SK-N-MC (cell line): ENCODE measurements around the gene OR11A1.
"Not testable (repeated sequence)": the region's sequence is repeated elsewhere in the genome, so short reads cannot be mapped to it uniquely, and the experiment has no call there.

Experiments
- DNase-seq: peaks from one replicate; pipeline ENCODE4 v3.0.0-alpha.2; 2011; ENCODE audit warnings: low read depth, low spot score
- H3K27ac ChIP-seq: fragments of 200-600 bp; sonication (generic); 2 replicates; pipeline ENCODE4 v1.5.1; 2016; ENCODE audit warnings: mixed run types
- H3K36me3 ChIP-seq: fragments of 200-600 bp; sonication (generic); 2 replicates; pipeline ENCODE4 v1.6.1; 2017; ENCODE audit warnings: antibody characterized with exemption, low read length, mixed read lengths; ENCODE audit not compliant: insufficient read depth
- H3K4me3 ChIP-seq: fragments of 200-600 bp; sonication (generic); 2 replicates; pipeline ENCODE4 v1.5.1; 2016
- H3K9ac ChIP-seq: fragments of 200-600 bp; sonication (generic); 2 replicates; pipeline ENCODE4 v1.8.0; 2017; ENCODE audit warnings: mixed run types, mixed read lengths; ENCODE audit not compliant: insufficient read length
- H3K9me3 ChIP-seq: fragments of 200-600 bp; sonication (generic); 2 replicates; pipeline ENCODE4 v1.6.1; 2017; ENCODE audit warnings: low read depth, mild to moderate bottlenecking, antibody characterized with exemption, low read length, moderate library complexity, mixed read lengths
- EZH2 ChIP-seq: fragments of 200-600 bp; sonication (generic); IDR thresholded peaks from one replicate; pipeline ENCODE4 v1.6.1; 2017; ENCODE audit warnings: antibody characterized with exemption
- FOXP2 ChIP-seq: optimal IDR thresholded peaks from 2 replicates; pipeline ENCODE3; 2011; ENCODE audit warnings: mild to moderate bottlenecking, moderate library complexity; ENCODE audit not compliant: insufficient read depth; ENCODE audit errors: extremely low read length, control extremely low read depth
- POLR2AphosphoS5 ChIP-seq: IDR thresholded peaks from 2 replicates; pipeline ENCODE4 v1.6.1; 2012; ENCODE audit warnings: mild to moderate bottlenecking, low read depth, low read length, borderline replicate concordance

OR11A1 gene

DNA sequence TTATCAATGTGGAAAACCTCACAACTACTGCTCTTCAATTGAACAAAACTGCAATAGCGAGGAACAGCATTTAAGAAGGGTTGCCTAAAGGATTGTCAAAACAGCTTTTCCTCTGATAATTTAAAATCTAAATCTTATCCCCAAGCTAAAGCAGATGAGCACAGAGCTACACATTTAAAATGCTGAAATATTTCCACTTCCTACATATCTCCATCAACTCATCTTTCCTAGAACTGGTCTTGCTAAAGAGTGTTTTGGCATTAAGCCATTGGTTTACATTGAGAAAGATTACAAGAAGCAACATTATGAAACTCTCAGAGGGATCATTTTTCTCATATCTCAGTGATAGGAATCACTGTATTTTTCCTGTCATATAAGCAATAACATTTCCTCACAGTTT is 14.2 kb downstream of the OR11A1 start:
- H3K9me3 ChIP-seq = no peaks in the 10 kb centered on the region
- H3K4me3 ChIP-seq = no peak overlapping the region
- H3K9ac ChIP-seq = no peak overlapping the region
- TF ChIP-seq EZH2 (no peak), FOXP2 (no peak), POLR2AphosphoS5 (no peak)
- H3K36me3 ChIP-seq = no peaks in the 10 kb centered on the region
- no peak overlapping the region for H3K27ac ChIP-seq
- no peak for DNase-seq

DNA sequence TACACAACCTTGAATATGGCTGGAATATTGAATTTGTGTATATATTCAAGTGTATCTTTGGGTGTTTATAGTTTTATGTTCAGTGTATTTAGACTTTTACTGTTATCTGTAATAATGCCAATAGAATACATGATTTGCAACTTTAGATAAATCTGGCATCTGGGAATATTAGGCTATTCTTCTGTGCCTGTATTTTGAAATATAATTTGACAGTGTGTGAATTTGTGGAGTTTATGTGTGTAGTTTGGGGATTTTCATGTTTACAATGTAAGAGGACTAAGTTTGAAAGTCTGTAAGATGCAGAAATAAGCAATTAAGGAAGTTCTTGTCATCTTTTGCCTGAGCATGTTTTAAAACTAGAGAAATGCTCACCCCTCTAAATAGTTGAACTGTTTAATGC is 17.9 kb downstream of the OR11A1 start, which contains the start of gene OR10C1:
Gene OR10C1 (plus strand): TSS at position 301 of the 400 bp plus-strand sequence. CDS start 710 bp downstream, outside the sequence.
- no peak within 1 kb of the TSS for H3K9ac ChIP-seq
- no peaks in the 10 kb centered on the region for H3K36me3 ChIP-seq
- H3K9me3 ChIP-seq = no peaks in the 10 kb centered on the region
- no peak for TF ChIP-seq POLR2AphosphoS5
- TF ChIP-seq EZH2 = no peak
- TF ChIP-seq FOXP2 = no peak
- no peak for DNase-seq
- H3K4me3 ChIP-seq = no peak within 1 kb of the TSS
- H3K27ac ChIP-seq = no peak within 1 kb of the TSS

DNA sequence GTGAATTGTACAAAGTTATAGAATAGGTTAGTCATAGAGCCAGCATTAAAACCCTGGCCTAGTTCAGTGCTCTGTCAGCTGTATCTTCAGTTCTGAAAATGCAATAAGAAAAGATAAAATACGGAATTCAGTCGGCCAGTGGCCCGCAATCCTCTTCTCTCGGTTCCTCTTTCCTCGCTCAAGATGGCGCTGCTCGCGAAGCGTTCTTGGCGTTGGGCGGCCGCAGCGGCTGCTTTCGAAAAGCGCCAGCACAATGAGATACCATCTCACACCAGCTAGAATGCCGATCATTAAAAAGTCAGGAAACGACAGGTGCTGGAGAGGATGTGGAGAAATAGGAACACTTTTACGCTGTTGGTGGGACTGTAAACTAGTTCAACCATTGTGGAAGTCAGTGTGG is 20.1 kb downstream of the OR11A1 start:
- not testable (repeated sequence) for H3K4me3 ChIP-seq, DNase-seq, H3K36me3 ChIP-seq, H3K9ac ChIP-seq, H3K9me3 ChIP-seq, H3K27ac ChIP-seq

DNA sequence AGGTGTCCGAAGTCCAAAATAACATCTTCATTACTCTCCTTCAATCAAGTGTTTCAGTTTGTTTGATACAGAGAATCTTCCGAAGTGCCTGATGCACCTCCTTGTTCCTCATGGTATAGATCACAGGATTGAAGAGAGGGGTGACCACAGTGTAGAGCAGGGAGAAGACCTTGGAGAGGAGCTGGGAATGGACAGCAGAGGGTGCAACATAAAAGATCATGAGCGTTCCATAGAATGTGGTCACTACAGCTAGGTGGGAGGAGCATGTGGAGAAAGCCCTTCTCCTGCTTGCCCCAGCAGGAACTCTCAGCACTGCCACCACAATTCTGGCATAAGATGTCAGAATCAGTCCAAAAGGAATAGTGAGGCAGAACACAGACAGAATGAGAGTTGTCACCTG is 30.2 kb downstream of the OR11A1 start:
- TF ChIP-seq EZH2 (no peak), POLR2AphosphoS5 (no peak), FOXP2 (no peak)
- Histone ChIP-seq H3K4me3 (no peak overlapping the region), H3K27ac (no peak overlapping the region), H3K36me3 (no peaks in the 10 kb centered on the region), H3K9ac (no peak overlapping the region), H3K9me3 (no peaks in the 10 kb centered on the region)
- DNase-seq = no peak

DNA sequence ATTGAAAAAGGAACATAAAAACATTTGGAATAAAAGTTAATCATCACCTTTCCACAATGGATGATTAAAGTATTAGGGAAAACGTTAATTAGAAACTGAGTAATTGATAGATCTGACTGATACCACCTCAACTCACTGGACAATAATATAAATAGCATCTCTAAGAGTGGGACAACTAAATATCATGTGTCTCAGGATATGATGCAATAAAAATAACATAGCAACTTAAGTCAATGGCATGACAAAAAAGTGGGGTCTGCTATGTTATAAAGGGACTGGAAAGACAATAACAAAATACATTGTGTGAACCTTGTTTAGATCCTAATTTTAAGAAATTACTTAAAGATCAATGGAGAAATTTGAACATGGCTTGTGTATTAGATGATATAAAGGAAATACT is 31.8 kb downstream of the OR11A1 start:
- no peak for TF ChIP-seq FOXP2
- no peak for TF ChIP-seq POLR2AphosphoS5
- TF ChIP-seq EZH2 = no peak
- no peak for DNase-seq
- H3K27ac ChIP-seq = no peak overlapping the region
- H3K9me3 ChIP-seq = no peaks in the 10 kb centered on the region
- no peak overlapping the region for H3K9ac ChIP-seq
- no peaks in the 10 kb centered on the region for H3K36me3 ChIP-seq
- H3K4me3 ChIP-seq = no peak overlapping the region

DNA sequence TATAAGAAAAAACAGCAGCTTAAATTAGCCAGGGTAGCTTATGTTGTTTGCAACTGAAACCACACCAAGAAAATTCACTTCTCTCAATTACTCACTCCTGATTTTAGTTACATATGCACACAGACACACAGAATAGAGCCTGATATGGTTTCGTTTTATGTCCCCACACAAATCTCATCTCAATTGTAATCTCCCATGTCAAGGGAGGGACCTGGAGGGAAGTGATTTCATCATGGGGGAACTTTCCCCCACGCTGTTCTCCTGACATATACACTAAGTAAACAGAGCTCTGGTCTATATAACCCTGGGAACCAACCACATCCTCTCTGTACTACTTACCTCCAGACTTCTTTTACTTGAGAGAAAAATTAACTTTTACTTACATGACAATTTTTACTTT is 32.3 kb downstream of the OR11A1 start:
- H3K36me3 ChIP-seq = no peaks in the 10 kb centered on the region
- no peak for DNase-seq
- TF ChIP-seq FOXP2 = no peak
- TF ChIP-seq POLR2AphosphoS5 = no peak
- TF ChIP-seq EZH2 = no peak
- H3K27ac ChIP-seq = no peak overlapping the region
- H3K9me3 ChIP-seq = no peaks in the 10 kb centered on the region
- no peak overlapping the region for H3K4me3 ChIP-seq
- H3K9ac ChIP-seq = no peak overlapping the region

DNA sequence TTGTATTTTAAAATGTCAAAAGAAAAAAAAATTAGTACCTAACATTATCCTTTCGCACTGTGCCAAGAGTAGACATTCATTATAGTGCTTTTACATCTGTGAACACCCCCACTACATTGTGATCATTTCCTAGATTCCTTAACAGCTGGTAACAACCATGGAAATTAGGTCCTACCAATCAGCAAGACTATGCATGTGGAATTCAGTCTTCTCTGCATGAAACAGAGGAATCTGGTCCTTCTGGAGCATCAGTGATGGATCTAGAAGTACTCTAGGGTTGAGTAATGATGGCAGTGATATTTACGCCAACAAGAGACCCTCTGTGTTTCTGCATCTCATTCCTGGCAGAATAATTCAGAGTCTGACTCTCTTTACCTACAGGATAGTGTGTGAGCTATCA is 32.7 kb downstream of the OR11A1 start:
- no peaks in the 10 kb centered on the region for H3K9me3 ChIP-seq
- H3K4me3 ChIP-seq = no peak overlapping the region
- no peak overlapping the region for H3K9ac ChIP-seq
- no peak for DNase-seq
- no peaks in the 10 kb centered on the region for H3K36me3 ChIP-seq
- TF ChIP-seq POLR2AphosphoS5 (no peak), EZH2 (no peak)
- H3K27ac ChIP-seq = no peak overlapping the region

DNA sequence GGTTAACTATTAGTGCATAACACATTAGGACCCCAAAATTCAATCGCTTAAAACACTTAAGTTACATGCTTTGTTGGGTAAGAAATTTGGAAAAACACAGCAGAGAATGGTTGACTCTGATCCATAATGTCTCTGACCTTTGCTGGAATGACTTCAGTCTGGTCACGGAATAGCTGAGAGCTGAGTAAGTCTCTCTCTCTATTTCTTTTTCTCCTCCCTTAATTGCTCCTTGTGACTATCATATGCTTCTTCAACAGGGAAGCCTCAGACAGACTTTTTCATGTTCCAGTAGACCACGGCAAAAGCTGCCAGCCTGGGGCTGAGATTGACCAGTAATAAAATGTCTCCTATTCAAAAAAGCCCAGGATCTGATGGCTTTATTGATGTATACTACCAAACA is 37.4 kb downstream of the OR11A1 start:
- H3K27ac ChIP-seq = no peak overlapping the region
- no peaks in the 10 kb centered on the region for H3K9me3 ChIP-seq
- TF ChIP-seq FOXP2 (no peak), EZH2 (no peak), POLR2AphosphoS5 (no peak)
- no peak overlapping the region for H3K4me3 ChIP-seq
- H3K9ac ChIP-seq = no peak overlapping the region
- no peaks in the 10 kb centered on the region for H3K36me3 ChIP-seq
- DNase-seq = no peak

DNA sequence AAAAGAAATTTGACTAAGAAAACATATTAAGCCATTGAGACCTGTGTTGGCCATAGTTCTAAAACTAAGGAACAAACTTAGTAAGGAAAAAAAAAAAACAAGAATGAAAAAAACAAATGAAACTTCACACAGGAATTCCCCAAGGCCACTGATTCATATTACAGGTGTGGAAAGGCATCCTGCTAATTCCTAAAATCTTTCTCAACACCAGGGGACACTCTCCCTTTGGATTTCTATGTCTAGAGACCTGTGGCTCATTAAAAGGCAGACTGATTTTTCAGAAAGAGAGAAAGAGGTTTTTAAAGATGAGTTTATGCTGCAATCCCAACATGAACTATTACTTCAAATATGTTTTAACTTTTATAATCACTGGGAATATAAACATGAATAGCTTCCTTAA is 42.3 kb downstream of the OR11A1 start, which contains the start of gene OR12D1:
Gene OR12D1 (plus strand): TSS at position 341 of the 400 bp plus-strand sequence.
- Histone ChIP-seq H3K4me3 (no peak within 1 kb of the TSS), H3K27ac (no peak within 1 kb of the TSS), H3K9me3 (no peaks in the 10 kb centered on the region), H3K9ac (no peak within 1 kb of the TSS), H3K36me3 (no peaks in the 10 kb centered on the region)
- no peak for DNase-seq
- TF ChIP-seq FOXP2 (no peak), EZH2 (no peak), POLR2AphosphoS5 (no peak)

DNA sequence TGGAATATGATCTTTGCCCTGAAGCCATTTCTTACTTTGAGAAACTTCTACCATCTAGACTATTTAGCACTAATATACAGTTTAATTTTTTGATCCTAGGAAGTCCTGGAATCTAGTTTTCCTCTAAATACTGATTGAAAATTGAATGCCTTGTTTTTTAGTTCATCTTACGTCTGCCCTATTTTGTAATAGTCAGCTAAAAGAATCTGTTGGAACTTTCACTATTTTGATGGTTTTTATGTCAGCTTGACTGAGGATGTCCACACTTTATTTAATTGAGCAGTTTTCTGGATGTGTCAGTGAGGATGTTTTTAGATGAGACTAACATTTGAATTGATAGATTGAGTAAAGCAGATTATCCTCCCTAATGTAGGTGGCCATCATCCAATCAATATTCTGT is 53.1 kb downstream of the OR11A1 start:
- no peak for DNase-seq
- H3K9me3 ChIP-seq = no peaks in the 10 kb centered on the region
- no peak overlapping the region for H3K4me3 ChIP-seq
- H3K9ac ChIP-seq = no peak overlapping the region
- no peak overlapping the region for H3K27ac ChIP-seq
- no peak for TF ChIP-seq POLR2AphosphoS5
- TF ChIP-seq EZH2 = no peak
- TF ChIP-seq FOXP2 = no peak
- no peaks in the 10 kb centered on the region for H3K36me3 ChIP-seq
